Mucosa of stomach (tissue), 1 donor: ENCODE data around the gene RHOBTB3.

Source experiments
- H3K27me3 ChIP-seq: one replicate; pipeline ENCODE4 v1.7.0; 2013; ENCODE audit warnings: mild to moderate bottlenecking, low read length; ENCODE audit not compliant: control insufficient read depth, insufficient read depth
- H3K36me3 ChIP-seq: one replicate; pipeline ENCODE4 v1.7.0; 2013; ENCODE audit warnings: low read length; ENCODE audit not compliant: control insufficient read depth, insufficient read depth
- H3K4me1 ChIP-seq: one replicate; pipeline ENCODE4 v1.7.0; 2013; ENCODE audit warnings: mild to moderate bottlenecking, low read length; ENCODE audit not compliant: control insufficient read depth, insufficient read depth
- H3K4me3 ChIP-seq: one replicate; pipeline ENCODE4 v1.7.0; 2013; ENCODE audit warnings: low read length
- H3K9ac ChIP-seq: one replicate; pipeline ENCODE4 v1.7.0; 2013; ENCODE audit warnings: mild to moderate bottlenecking, low read length, moderate library complexity
- H3K9me3 ChIP-seq: one replicate; pipeline ENCODE4 v1.7.0; 2013; ENCODE audit warnings: mild to moderate bottlenecking, low read length, moderate library complexity; ENCODE audit not compliant: control insufficient read depth
- donor health status: Pancreatic carcinoma.

The RHOBTB3 gene

GRCh38 chr5:95783661-95784060, 52.5 kb downstream of the RHOBTB3 start:
- H3K27me3 ChIP-seq = no peaks in the 10 kb centered on the region
- no peak overlapping the region for H3K9ac ChIP-seq
- peaks cover 7% of the 10 kb centered on the region for H3K4me1 ChIP-seq
- H3K4me3 ChIP-seq = no peak overlapping the region
- H3K9me3 ChIP-seq = no peaks in the 10 kb centered on the region
- no peaks in the 10 kb centered on the region for H3K36me3 ChIP-seq

DNA sequence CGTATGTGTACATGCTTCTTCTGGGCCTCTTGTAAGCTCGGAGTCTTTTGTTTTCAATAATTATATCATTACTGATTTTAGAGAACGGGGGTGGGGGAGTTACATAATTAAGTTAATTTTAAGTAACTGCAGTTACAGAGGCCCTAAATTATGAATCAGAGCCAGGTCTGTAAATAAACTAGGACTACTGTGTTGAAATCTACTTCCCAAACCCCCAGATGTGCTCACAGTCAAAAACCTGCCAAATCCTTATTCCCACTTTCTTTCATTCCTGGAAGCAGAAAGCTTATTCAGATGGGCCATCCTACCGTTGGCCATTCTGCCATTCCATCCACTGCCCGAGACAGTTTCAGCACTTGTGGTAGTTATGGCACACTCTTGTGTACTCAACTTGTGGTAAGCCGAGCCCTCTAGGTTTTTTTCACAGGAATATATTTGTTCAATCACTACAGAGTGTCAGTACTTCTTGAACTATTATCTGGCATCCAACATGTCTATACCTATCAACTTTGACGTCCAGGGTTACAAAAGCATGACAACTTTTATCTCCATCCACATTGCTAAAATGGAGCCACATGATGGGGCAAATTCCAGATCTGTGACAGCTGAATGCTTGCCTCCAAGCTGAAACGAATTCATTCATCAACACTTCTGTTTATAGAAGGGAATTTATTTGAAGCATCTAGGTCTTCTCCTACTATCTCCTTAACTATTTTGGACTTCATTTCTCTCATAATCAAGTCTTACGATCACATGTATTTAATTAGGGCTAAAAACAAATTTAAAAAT, 53.6 kb downstream of the RHOBTB3 start:
- peaks cover 7% of the 10 kb centered on the region for H3K4me1 ChIP-seq
- no peaks in the 10 kb centered on the region for H3K36me3 ChIP-seq
- H3K9me3 ChIP-seq = no peaks in the 10 kb centered on the region
- no peak overlapping the region for H3K9ac ChIP-seq
- H3K4me3 ChIP-seq = no peak overlapping the region
- no peaks in the 10 kb centered on the region for H3K27me3 ChIP-seq

DNA sequence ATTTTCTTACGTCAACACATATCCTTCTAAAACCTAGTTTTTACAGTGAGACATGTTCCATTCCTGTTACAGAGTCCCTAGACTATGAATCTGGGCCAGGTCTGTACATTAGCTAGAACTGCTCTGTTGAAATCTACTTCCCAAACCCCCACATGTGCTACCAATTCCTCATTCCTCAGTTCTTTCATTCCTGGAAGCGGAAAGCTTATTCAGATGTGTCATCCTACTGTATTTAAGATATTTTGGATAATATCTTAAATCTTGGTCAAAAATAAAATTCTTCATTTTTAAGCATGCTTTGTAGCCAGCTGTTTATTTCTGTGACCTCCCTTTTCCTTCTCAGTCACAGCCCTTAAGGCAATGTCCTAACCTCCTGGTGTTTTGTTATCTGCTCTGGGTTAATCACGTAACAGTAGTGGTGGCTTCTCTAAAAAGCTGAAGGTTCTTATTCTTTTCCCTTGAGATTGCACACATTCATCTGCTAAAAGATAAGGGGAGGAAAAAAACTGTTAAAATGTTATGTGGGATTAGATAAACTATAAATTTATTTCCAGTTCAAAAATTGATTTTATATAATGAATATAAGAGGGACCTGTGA, 55.8 kb downstream of the RHOBTB3 start:
- H3K9me3 ChIP-seq = no peaks in the 10 kb centered on the region
- H3K36me3 ChIP-seq = no peaks in the 10 kb centered on the region

DNA sequence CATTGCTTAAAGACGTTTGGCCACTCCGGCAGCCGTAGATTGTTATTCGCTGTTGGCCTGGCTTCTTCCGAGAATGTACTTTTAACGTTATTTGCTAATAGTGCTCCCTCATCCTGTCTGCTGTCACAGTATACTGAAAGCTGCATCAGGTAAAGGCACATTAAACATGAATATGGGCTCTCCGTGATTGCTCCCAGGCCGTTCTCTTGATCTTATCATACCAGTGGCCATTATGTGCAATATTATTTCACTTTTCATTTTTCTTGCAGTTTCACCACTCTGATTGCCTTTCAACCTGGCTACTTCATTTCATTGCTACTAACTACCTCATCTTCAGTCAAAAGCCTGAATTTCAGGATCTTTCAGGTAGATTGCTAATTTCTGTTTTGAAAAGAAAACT, 57.4 kb downstream of the RHOBTB3 start:
- no peaks in the 10 kb centered on the region for H3K27me3 ChIP-seq
- H3K4me1 ChIP-seq = peaks cover 3% of the 10 kb centered on the region
- no peaks in the 10 kb centered on the region for H3K9me3 ChIP-seq
- no peaks in the 10 kb centered on the region for H3K36me3 ChIP-seq
- H3K9ac ChIP-seq = no peak overlapping the region
- no peak overlapping the region for H3K4me3 ChIP-seq

More for the DNA sequence above, 55.8 kb downstream of the RHOBTB3 start:
- peaks cover 3% of the 10 kb centered on the region for H3K4me1 ChIP-seq
- no peaks in the 10 kb centered on the region for H3K27me3 ChIP-seq
- no peak overlapping the region for H3K4me3 ChIP-seq
- H3K9ac ChIP-seq = no peak overlapping the region

GRCh38 chr5:95791751-95792150, 60.6 kb downstream of the RHOBTB3 start:
- H3K9ac ChIP-seq = no peak overlapping the region
- H3K36me3 ChIP-seq = no peaks in the 10 kb centered on the region
- H3K4me1 ChIP-seq = peaks cover 3% of the 10 kb centered on the region
- no peaks in the 10 kb centered on the region for H3K27me3 ChIP-seq
- no peaks in the 10 kb centered on the region for H3K9me3 ChIP-seq
- no peak overlapping the region for H3K4me3 ChIP-seq

- Histone ChIP-seq H3K9ac (no peak overlapping the region), H3K36me3 (no peaks in the 10 kb centered on the region), H3K27me3 (no peaks in the 10 kb centered on the region), H3K9me3 (no peaks in the 10 kb centered on the region), H3K4me1 (peaks cover 3% of the 10 kb centered on the region), H3K4me3 (no peak overlapping the region)
Measured at GRCh38 chr5:95794070-95794516, 63.0 kb downstream of the RHOBTB3 start.

GRCh38 chr5:95797301-95797700, 66.2 kb downstream of the RHOBTB3 start:
- H3K27me3 ChIP-seq = no peaks in the 10 kb centered on the region
- no peaks in the 10 kb centered on the region for H3K9me3 ChIP-seq
- no peak overlapping the region for H3K4me3 ChIP-seq
- no peaks in the 10 kb centered on the region for H3K36me3 ChIP-seq
- H3K9ac ChIP-seq = no peak overlapping the region
- no peaks in the 10 kb centered on the region for H3K4me1 ChIP-seq

DNA sequence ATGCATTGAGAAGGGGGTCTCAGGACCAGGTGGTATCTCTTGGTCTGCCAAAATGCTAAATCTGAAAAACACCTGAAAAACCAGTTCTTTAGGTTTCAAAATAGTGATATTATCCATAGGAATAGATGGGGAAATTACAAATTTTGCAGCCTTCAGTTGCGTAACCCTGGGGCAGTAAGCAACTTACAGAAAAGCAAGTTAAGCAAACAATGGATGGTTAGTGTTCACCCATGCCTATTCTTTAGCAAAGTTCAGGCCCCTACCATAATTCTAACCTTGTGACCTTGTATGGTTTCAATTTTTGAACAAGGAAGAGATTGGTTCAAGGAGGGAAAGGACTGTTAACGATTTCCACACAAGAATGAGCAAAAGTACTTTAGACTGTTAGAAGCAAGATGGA, 66.9 kb downstream of the RHOBTB3 start:
- Histone ChIP-seq H3K36me3 (no peaks in the 10 kb centered on the region), H3K4me3 (no peak overlapping the region), H3K4me1 (no peaks in the 10 kb centered on the region), H3K9ac (no peak overlapping the region), H3K27me3 (no peaks in the 10 kb centered on the region), H3K9me3 (no peaks in the 10 kb centered on the region)

DNA sequence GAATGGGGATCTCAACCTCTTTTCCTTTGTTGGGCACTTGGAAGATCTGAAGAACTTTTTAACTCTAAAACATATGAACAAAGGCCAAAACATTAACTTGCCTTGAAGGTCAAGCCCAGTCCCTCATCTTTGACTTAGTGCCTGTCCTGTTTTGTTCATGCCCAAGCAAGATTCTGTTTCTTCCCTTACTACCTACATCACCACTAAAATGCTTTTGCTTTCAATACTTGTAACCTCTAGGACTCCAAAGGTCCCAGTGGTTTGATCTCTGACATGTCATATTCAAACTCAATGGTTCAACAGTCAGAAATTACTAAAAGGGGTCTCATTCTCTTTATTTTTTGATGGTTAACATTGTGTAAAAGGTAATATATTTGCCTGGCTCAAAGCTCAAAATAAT, 67.4 kb downstream of the RHOBTB3 start:
- H3K9ac ChIP-seq = no peak overlapping the region
- H3K27me3 ChIP-seq = no peaks in the 10 kb centered on the region
- no peaks in the 10 kb centered on the region for H3K9me3 ChIP-seq
- H3K4me3 ChIP-seq = no peak overlapping the region
- no peaks in the 10 kb centered on the region for H3K36me3 ChIP-seq
- no peaks in the 10 kb centered on the region for H3K4me1 ChIP-seq

- Histone ChIP-seq H3K9ac (no peak overlapping the region), H3K4me1 (no peaks in the 10 kb centered on the region)
Measured at GRCh38 chr5:95799191-95799835, 68.2 kb downstream of the RHOBTB3 start.

GRCh38 chr5:95800553-95800952, 69.4 kb downstream of the RHOBTB3 start:
- Histone ChIP-seq H3K27me3 (no peaks in the 10 kb centered on the region), H3K9me3 (no peaks in the 10 kb centered on the region), H3K9ac (no peak overlapping the region), H3K36me3 (no peaks in the 10 kb centered on the region), H3K4me1 (no peaks in the 10 kb centered on the region), H3K4me3 (no peak overlapping the region)

More at GRCh38 chr5:95799191-95799835, 68.2 kb downstream of the RHOBTB3 start:
- Histone ChIP-seq H3K27me3 (no peaks in the 10 kb centered on the region), H3K36me3 (no peaks in the 10 kb centered on the region), H3K4me3 (no peak overlapping the region), H3K9me3 (no peaks in the 10 kb centered on the region)

DNA sequence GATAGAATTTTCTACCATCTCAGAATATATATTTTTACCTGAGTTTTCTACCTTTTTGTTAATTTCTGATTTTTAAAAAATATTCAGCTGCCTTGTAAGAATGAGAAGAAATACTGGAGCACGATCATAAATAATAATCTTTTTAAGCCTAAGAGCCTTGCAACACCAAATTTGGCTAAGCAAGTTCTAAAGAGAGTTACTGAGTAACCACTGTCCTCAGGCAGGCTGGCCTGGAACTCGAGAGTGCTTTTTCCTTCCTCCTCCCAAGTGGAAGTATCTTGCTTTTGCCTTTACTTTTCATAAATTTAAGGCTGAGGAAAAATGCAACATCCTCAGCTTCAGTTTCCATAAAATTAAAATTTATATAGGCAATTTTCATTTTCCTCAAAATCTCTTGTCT, 70.4 kb downstream of the RHOBTB3 start:
- H3K4me3 ChIP-seq = no peak overlapping the region
- no peaks in the 10 kb centered on the region for H3K27me3 ChIP-seq
- H3K4me1 ChIP-seq = no peaks in the 10 kb centered on the region
- no peak overlapping the region for H3K9ac ChIP-seq
- no peaks in the 10 kb centered on the region for H3K36me3 ChIP-seq
- H3K9me3 ChIP-seq = no peaks in the 10 kb centered on the region
